Occipital lobe (tissue), 2 donors: ENCODE measurements around the gene FGGY. TPM values are rescaled to one million over a fixed set of nuclear protein-coding genes. Genes with fewer than 3 reads are reported as not detected.

Source experiments
- DNase-seq: peaks from one replicate; lab custom pipeline; 2025; lab: John Stamatoyannopoulos, UW
- total RNA-seq: library from RNA; depleted of rRNA; stranded (reverse); fragments of >200 nt; gene quantifications from one replicate; pipeline ENCODE4 v1.2.3, GENCODE V29; 2014

The FGGY gene
- total RNA-seq, 1 donor from 2014 or later: 24.2 TPM

DNA sequence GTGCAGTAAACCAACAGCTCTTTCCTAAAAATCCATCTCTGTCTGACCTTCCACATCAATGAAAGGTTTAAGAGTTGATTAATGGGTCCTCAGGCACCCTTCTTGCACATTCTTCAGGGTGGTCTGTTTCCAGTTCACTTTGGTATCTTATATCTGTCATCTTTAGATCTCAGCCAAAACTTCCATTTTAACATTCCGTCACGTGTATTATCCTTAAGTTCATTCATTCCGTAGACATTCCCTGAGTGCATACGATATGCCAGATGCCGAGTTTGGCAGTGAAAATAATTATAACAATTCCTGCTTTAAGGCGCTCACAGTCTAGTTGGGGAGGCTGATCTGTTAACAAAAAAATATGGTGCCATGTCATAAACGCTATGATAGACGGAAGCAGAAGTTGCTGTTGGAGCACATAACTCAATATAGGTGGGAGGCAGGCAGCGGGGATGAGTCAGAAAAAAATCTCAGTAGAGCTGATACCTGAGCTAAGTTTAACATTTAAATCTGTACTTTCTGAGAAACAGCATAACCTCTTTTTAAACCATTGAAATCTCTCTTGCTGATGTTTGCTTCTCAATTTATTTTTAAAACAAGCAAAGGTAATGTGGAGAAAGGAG, 458.3 kb downstream of the FGGY start:
- DNase-seq: no peak

DNA sequence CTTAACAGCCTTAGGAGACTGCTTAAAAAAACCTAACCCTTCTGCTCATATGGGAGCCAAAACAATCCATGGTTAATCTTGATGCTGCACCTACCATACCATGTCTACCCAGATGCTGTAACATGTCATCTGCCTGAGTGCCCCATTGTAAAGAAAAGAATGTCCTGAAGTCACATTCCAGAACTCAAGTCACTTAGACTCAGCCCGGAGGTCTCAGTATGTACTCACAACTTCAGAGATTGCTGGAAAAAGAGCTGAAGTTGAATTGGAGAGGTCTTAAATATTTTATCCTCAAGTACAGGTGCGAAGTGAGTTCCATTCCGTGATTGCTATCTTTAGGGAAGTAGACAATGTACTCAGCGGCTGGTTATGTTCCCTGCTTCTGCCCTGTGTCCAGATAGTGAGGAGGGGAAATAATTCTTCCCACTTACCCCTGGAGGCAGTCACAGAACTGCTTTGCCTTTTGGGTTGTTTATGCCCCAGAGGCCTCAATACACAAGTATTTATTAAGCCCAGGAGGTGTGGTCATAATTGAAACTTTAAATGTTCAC, 460.4 kb downstream of the FGGY start:
- no peak for DNase-seq

DNA sequence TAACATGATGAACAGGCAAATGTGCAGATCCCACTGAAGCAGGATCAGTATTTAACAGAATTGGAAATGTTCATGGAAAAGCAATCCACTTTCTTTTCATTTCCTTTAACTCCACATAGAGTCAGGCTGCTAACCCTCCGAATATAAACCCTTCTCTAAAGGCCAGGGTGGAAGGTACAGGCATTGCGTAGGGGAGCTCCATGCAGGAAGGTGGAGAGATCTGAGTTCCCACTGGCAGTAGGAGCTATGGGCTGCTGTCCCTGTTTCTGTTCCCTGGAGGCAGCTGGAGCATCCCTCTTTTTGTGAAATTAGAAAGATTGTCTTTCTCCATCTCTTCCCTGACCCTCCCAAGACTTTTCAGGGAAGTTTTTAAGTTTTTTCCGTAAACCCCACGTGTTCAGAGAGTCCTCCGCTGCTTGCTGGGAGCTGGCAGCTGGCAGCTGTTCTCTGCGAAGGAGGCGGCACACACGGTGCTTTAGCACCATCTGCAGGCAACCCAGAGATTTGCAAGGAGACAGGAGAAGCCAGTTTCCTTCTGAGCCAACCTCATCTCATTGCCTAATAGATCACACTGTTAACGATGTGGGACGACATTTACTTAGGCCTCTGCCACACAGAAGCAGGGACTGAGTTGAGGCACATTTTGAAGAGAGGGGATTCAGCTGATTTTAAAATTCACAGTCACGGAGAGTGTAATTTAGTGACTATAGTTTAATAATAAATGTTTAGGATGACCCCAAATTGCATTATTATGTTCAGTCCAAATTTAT, 462.4 kb downstream of the FGGY start:
- peak; percentile 72 for DNase-seq

DNA sequence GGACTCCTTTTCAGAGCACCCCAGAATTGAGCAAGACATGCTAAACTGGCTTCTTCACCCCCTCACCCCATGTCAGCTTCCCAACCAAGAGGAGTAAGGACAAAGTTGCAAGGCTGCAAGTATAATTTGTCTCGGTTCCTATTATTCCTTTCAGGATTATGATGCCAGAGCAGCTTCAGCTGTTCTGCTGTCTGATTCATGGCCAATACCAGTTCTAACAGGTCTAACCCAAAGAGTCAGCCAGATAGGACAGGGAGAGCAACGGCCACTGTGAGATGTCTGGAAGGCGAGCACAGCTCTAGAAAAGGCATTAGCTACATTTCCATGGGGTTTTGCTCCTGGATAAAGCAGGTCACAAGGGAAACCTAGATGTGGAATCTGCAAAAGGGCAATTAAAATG, 464.5 kb downstream of the FGGY start:
- no peak for DNase-seq

DNA sequence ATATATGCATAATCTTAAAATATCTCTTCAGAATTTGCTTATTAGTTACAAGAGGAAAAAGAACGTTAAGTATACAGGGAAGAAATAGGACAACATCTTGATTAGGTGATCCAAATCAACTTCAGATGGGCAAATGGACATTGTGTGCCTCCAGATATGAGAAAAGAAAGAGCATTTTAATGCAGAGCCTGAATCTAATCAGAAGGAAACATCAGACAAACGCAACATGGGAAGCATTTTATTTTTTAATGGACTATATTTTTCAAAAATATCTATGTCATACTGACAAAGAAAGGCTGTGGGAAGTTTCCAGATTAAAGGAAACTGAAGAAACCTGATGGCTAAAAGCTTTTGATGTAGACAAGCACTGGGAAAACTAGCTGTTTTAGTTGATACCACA, 466.5 kb downstream of the FGGY start:
- DNase-seq: no peak

DNA sequence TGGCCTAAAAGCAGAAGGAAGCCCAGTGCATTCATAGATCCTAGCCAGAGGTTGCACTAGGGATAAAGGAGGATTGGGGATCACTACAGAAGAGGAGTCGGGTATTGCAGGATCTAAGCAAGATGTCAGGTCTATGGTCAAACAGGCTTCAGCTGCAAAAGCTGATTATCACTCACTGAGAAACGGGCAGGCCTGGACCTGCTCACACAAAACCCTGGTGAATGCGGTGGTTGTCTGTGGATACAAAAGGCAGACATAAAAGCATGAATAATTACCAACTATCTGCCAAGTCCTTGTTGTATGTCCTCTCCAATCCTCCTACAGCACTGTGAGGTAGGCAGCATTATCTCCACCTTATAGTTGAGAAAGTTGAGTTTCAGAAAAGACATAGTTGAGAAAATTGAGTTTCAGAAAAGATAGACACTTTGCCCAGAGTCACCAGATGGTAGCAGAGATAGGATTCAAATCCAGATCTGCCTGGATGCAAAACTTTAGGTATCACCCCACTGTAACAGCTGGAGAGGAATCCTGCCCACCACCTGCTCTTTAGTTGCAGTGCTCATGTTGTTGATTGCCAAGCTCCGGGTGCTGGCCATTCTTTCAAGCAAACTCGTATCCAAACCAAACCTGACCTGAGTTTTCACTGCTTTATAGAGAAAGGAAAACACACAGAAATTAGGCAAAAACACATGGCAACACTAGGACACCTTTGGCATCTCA, 468.3 kb downstream of the FGGY start:
- DNase-seq: no peak

DNA sequence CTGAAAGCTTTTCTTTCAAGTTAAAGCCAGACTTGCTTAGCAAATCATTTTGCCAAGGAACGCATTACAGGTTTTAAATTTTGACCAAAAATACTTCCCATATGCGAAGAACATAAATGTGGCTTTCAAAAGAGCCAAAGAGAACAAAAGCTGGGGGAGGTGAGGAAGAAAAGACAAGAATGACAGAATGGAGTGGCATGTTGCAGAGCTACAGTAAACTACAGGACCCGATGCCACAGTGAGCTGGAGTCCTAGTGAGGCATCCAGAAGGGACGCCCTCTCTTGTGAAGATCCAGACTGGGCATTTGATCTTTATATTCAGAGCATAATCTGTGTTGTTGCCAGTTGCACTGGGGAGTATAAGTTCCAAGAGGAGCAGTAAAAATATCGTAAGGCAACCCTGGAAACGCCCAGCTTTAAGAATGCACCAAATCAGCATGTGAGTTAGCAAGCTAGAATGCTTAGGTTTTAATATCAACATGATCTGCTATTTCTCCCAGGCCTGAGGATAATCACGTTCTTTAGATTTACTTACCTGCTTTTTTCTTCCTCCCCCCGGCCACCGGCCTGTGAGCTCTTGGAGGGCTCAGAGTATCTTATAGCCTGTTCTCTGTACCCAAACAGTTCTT, 469.4 kb downstream of the FGGY start:
- DNase-seq: no peak

DNA sequence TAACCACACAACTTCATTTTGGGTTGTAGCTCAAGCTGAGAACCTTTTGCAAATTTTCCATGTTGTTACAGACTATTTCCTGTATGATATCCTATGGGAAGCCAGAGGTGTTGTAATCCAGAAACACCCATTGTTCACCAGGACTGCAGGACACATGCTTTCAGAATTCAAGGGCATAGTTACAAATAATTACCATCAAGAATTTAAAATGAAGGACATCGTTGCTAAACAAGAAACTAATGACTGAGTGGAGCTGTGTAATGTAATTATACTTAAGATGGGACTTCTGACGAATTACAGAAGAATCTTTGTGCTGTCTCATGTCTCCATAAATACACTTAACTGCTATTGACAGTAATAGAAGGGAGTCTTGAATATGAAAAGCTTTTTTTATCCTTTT, 470.2 kb downstream of the FGGY start:
- no peak for DNase-seq

DNA sequence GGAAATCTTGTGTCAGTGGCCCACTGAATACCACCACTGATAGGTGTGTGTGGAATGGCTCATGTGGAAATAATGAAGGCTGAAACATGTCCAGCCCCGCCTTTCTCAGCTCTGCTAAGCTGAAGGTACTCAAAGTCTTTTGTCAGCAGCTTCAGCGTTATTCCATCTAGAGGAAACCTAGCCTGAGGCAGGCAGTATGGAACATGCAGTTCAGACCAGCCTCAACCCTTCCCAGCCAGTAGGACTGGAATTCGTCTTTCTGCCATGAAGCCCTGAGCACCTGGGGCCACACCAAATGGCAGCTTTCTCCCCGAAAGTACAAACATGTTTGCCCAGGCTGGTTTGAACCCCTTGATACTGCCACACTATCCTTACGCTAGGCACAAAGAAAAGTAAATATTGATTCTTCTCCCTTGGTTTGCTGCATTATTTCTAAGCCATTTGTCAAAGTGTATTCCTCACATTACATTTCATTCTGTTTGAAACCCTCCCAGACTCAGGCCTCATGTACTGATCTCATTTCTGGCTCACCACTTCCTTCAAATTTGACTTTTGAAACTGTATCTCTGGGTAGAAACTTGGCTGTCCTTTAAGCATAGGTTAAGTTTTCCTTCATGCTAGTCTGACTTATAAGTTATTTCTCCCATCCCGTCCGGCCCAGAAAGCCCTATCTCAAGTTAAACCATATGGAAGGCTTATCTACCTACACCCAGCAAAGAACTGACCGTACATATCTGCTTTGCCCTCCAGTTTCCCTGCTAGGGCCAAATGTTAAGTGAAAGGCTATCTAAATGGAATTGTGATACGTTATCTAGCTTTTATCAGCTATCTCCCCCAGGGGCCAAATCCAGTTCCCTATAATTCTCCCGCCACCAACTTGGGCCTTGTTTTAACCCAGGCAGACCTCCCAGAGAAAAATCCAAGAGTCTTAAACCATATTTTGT, 472.2 kb downstream of the FGGY start:
- no peak for DNase-seq

DNA sequence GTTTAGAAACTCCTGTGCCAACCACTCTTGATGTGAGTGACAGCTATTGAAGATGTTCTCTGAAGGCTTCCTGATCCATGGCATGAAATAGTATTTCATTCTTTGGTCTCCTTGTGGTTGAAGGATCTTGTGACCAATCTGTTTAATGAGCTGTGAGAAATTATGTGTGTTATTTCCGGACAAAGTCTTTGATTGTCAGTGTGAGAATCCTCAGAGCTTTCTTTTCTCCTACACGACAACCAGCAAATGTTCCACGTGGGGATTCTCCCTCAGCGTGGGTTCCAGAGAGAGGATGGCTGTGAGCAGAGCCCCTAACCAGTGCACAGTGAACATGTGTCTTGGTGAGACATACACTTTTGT, 472.8 kb downstream of the FGGY start:
- DNase-seq: no peak

DNA sequence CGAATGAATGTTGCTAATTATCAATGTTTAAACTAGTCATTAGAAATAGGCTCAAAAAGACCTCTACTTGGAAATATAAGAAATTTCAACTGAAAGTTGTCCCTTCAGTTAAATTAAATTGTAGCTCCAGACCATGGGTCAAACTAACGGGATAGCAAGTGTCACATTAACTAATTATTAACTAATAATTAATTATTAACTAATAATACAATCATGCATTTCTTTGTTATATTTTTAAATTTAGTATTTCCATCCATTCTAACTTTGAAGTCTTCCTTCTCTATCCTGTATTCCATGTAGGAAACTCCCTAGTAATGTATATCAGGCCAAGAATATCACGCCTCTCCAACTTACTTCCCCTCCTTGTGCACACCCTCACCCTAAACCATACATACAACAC, 474.5 kb downstream of the FGGY start:
- DNase-seq: no peak

DNA sequence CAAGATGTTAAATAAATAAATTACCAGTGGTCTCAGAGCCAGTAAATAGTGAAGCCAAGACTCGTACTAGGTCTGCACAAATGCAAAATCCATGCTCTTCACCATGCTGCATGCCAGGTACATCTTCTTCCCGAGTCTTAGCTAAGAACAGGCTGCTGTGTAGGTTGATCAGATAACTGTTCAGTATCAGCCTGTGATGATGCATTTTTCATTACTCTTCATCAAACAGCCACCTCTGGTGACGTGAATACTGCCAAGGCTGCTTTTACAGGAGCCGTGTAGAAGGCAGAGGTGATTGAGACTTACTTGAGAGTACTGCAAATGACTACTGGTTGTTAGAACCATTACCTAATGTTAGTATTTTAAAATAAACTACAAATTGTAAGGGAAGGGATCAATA, 478.6 kb downstream of the FGGY start:
- DNase-seq: no peak

DNA sequence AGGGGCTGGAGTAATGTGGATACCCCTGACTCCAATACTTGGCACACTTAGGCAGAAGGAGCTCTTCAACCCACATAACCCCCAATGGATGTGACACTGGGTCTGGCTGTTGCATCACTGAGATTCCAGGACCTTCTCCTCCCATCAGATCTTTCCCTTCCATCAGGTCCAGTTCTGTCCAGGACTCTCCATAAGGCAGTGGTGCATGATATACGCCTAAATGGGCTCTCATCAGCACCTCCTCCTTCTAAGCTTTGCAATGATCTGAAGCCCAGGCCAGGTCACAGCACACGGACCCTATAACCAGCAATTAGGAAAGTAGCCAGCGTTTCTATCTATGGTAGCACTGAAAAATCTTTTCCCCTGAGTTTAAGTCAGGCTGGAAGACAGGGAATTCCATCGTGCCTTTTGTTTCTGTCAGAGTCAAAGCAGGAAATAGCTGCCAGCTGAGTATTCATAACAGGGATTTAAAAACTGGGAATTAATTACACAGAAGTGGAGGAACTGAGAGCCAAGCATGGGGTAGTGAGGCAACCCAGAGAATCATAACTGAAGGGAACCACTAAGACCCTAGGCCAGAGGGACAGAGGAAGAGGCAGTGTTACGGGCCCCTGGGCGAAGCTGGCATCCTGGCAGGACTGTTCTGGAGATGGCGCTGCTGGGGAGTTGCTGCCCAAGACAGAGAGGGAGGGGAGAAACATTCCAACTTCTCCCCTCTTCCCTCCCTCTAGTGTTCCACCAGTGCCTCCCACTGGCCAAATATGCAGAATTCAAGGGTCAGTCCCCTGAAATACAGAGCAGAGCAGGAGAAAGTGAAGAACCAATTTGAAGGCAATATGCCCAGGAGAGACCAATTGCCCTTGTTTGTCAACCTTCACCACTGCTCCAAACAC, 480.3 kb downstream of the FGGY start:
- DNase-seq: no peak

DNA sequence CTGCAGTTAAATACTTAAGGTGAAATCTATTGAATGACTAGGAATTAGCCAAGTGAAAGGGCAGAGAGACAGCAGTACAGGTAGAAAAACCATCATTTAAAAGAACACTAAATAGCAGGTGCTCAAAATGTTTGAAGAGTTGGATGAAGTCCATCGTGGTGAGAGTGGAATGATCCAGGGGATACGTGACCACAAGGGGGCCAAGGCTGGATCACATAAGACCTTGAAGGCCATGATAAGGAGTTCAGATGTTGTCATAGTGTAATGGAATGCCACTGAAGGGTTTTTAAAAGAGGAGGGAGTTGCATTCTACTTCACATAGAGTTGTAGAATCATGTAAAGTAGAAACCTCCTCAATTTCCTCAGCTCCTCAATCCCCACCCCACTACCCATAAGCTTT, 483.1 kb downstream of the FGGY start:
- DNase-seq: no peak

DNA sequence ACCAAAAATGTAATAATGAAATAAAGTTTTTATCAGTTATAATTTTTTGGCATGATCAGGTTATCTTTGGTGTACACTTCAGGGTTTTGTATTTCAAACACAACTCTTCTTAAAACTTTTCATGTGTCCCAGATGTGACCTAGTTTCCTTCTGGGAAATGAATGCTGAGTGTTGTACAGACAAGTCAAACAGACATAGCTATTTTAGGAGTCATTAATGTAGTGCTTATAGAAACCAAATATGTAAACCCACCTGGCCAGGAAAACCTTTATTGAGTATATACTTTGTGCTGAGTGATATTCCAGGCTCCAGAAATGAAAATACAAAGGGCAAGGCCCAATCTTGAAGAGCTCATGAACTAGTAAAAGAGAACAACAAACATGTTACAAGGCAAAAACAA, 491.9 kb downstream of the FGGY start:
- no peak for DNase-seq

DNA sequence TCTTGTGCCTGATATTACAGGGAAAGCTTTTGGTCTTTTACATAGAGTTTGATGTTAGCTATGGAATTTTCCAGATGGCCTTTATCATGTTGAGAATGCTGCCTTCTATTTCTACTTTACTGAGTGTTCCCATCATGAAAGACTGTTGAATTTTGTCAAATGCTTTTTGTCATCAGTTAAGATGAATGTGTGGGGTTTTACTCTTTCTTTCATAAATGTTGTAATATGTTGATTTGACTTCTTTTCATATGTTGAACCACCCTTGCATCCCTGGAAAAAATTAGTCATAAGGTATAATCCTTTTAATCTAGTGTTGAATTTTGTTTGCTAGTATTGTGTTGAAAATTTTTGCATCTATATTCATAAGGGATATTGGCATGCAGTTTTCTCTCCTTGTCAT, 501.7 kb downstream of the FGGY start:
- no peak for DNase-seq

DNA sequence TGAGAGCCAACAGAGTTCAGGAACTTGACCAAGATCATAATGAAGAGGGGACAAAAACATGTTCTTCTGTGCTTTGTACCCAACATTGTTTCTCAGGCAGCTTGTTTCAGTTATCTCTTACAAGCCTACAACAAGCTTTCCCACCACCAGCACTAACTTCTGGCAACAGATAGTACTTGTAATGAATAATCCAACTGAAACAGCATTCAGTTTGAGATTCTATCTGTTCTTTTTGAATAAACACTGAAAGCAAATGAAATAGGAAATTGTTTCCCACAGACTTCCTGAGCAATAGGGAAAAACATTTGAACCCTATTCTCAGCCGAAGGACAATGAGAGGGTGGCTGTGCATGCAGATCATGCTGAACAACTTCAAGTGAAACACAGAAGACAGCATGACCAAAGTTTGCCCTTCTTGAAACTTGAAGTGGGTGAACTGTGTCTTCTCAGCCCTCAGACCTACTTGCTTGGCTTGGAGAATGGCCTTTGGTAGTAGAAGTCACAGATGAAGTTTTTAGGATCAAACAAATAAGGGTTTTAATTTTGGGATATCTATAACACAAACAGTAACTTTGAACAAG, 506.7 kb downstream of the FGGY start:
- no peak for DNase-seq

DNA sequence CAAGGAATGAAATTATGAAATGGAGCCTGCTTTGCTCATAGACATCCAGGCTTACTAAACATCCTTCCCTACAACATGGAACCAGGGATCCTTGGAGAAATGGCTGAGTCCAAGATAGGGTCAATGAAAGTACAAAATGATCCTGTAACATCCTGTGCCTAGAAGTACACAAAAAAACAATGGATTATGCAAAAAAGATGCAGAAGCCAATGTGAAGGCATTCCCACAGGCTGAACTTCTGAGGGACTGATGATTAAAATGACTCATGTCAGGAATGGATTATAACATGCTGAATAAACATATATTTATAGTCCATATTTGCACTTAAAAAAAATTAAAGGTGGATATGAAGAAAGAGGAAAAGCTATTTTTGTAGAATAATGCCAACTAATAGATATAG, 507.4 kb downstream of the FGGY start:
- DNase-seq: no peak

DNA sequence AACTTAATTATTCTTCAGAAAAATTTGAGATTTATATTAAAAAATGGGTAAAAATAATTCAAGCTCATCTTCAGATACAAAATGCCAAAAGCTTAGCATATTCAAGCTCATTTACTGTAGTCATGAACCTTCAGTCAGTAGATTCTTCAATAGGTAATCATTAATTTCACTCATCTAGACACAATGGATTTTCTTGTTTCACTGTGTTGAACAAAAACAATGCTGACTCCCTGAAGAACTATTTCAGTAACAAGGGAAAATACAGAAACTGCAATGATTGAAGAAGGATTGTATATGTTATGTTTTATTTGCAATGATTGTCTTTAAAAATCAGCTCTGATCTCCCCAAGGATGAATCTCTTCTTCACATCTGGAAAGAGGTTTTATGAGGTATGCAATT, 508.7 kb downstream of the FGGY start:
- DNase-seq: no peak
